Esophagus squamous epithelium (tissue), 4 donors: ENCODE measurements around the gene BABAM2.

Source experiments
- CTCF ChIP-seq, 6 experiments: fragments of 450-650 bp in 4 of 6; fragments of 200-600 bp in 2 of 6; sonication (generic) in 2 of 6; IDR thresholded peaks; one replicate each; pipeline ENCODE4 v1.5.1; 2016 to 2019; ENCODE audit warnings: antibody characterized with exemption in 6 of 6, mild to moderate bottlenecking in 4 of 6, moderate library complexity in 4 of 6
- POLR2A ChIP-seq, 4 donors: fragments of 450-650 bp; IDR thresholded peaks; one replicate each; pipeline ENCODE4 v1.6.1; 2017; ENCODE audit warnings: antibody characterized with exemption in 4 of 4, mild to moderate bottlenecking in 4 of 4, moderate library complexity in 3 of 4

GRCh38 chr2:27903649-27904404, 13.3 kb downstream of the BABAM2 start:
- TF ChIP-seq POLR2A (IDR thresholded peaks at IDR 0.05) (no peak), CTCF (IDR thresholded peaks at IDR 0.05) (no peak)
